ENCODE data around the gene FGB.

Gene FGB
- 0 to 2.4 (median 0) reads per million in 17 experiments for total RNA-seq

DNA sequence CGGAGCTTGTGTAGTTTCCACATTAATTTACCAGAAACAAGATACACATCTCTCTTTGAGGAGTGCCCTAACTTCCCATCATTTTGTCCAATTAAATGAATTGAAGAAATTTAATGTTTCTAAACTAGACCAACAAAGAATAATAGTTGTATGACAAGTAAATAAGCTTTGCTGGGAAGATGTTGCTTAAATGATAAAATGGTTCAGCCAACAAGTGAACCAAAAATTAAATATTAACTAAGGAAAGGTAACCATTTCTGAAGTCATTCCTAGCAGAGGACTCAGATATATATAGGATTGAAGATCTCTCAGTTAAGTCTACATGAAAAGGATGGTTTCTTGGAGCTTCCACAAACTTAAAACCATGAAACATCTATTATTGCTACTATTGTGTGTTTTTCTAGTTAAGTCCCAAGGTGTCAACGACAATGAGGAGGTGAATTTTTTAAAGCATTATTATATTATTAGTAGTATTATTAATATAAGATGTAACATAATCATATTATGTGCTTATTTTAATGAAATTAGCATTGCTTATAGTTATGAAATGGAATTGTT, at the start of gene FGB:
Gene FGB, plus strand, starts transcription at position 315 of the 558 bp plus-strand sequence. Its CDS starts 8 bp downstream, at position 323.
- no peak for DNase-seq

DNA sequence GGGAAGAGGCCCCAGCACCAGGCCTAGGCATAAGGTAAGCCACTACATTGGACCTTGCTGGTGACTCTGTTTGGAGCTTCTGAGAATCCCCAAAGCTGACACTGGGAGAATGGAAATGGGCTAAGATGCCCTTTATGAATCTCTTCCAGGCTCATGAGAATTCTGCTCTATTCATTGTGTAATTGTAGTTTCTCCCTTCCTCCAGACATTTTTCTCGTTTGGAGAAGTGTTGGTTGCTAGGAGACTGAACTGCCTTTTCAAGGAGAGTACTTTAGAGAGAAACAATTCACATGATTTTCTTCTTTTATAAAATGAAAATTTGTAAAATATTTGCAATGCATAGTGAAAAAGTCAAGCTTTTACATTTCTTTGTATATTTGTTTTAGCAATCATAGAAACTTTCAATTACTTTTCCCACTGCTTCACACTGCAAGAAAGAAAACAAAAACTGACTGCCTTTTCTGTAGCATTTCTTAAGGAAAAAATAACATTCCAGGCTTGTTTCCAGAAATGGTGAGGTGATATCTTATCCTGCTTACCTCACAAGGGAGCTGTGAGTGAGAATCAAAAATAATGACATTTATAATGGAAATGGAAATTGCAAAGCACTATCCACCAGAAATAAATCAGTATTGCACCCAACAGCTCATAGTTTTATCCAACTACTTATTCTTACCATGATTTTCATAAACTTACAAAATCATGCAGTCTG, 46.3 kb upstream of the FGB start:
- peak in 2 of 4 experiments; percentile 9 to 19 for DNase-seq

DNA sequence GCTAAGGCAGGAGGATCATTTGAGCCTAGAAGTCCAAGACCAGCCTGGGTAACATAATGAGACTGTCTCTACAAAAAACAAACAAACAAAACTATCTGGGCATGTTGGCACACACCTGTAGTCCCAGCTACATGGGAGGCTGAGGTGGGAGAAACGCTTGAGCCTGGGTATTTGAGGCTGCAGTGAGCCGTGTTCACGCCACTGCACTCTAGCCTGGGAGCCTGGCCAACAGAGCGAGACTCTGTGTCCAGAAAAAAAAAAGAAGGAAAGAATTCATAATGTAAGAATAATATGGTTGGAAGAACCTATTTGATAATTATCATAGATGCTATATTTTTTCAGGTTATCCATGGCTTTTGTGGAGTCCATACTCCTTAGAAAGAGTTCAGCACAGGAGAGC, 45.2 kb upstream of the FGB start:
- no peak for DNase-seq

DNA sequence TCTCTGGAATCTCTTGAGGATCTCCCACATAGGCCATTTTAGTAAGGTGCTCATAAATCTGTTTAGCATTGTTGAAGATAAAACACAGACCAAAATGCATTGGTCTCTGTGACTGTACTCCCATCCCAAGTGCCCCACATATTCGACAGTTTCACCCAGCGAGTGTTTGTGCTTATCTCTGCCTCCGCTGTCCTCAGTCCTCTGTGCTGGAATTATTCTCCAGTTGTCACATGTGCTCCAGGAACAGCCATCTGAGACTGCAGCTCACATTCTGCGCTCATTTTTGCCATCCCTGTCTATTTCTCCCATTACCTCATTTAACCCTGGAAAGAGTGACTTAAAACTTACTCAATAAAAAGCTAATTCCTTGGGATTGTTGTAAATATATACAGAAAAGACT, 43.6 kb upstream of the FGB start:
- no peak for DNase-seq

DNA sequence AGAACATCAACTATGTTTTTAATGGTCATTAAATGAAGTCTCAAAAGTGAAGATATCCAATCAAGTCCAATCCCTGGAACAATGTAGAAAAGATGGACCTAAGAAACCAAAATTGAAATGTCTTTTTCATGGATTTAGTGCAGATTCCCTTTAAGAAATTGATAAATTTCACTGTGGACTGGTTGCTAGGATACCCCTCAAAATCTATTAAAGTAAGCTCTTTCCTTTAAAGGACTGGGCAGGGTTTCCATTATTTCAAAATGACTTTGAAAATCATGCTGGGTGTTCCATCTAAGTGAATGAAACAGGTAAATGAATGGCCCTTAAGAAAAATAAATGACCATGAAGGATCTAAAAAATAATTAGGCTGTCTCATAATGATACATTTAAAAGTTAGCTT, 41.2 kb upstream of the FGB start:
- no peak for DNase-seq

DNA sequence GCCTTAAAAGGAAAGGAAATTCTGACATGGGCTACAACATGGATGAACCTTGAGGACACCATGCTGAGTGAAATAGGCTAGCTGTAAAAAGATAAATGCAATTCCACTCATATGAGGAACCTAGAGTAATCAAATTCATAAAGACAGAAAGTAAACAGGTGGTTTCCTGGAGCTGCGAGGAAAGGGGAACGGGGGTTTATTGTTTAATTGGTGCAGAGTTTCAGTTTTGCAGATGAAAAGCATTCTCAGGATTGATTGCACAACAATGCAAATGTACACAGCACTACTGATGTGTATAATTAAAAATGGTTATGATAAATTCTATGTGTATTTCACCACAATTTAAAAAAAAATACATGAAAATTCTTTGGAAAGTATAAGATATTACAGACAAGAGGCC, 36.7 kb upstream of the FGB start:
- no peak for DNase-seq

DNA sequence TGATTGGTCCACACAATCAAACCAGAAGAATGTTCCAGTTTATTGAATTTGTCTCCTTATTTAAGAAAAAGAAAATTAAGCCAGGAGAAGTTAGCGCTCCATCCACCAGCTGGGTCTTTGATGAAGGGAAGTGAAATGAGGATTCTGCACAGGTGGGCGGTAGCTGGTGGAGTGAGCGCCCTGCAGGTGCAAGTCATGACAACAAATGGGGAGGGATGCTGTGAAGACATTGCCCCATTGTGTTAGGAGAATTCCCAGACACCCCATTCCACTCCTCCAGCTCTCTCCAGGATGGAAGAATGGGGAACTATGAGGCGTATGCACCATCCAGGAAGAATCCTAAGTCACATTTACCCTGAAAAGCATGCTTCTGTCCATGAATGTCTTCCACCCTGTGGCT, 35.5 kb upstream of the FGB start:
- no peak for DNase-seq

DNA sequence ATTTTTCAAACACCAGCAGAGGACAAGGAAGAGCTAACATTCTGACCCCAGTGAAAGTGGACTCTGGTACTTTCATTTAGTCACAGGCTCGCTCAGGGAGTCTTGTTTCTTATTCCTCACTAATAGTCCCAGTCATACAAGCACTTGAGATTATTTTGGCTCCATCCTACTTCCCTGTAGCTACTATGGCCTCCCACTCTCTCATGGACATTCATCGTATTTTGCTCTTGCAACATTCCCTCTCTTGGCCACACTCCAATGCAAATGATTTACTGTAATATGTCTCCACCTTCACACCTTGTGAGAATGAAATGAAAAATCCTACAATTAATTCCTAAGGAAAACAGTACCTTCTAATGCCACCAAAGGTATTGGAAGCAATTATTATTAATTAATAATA, 33.9 kb upstream of the FGB start:
- DNase-seq, result peak in 2 of 4 experiments; percentile 6 to 7

DNA sequence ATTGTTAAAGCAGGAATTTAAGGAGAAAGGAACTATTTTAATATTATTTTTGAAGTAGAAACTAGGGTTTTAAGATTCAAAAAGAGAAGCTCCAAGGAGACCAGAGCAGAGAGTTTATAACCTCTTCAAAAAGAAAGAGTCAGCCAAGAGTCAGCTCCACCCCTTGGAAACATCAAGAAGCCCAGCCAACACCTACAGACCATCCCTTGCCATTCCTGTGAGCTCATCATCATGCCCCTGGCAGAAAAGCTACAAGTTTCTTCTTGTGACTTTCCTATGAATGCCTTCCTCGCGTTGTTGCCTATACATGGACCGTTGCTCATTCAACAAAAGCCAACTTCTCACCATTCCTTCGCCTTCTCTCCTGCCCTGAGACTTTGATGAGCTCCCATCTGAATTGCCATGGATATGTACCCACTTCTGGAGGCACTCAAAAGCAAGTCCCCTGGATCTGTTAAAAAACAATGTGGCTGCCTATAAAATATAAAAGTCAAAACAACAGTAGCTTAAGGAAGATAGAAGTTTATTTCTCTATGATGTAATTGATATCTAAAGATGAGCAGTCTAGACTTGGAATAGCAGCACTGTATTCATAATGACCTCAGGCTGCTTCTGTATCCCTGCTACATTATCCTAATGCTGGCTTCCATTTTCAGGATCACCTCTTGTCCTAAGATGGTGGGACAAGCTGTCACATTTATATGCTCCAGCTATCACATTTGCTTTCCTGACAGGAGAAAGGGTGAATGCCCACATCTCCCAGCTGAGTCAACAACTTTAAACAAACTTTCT, 32.9 kb upstream of the FGB start:
- DNase-seq, result no peak

DNA sequence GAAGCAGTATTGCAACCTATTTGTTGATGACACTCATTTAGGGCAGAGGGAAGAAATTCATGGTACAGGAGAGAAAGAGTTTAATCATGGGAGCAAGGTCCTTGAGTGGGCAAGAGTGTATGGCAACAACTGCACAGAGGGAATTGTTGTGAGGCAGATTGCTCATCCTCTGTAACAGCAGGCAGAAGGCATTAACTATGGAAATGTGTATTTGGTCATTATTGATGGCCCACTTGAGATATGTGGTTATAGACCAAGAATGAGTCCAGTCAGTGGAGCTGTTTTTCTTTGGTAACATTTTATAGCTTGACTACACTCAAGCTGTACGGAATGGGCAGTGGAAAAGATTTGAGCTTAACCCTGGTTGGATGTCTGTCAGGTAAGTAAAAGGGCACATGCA, 28.5 kb upstream of the FGB start:
- no peak for DNase-seq

DNA sequence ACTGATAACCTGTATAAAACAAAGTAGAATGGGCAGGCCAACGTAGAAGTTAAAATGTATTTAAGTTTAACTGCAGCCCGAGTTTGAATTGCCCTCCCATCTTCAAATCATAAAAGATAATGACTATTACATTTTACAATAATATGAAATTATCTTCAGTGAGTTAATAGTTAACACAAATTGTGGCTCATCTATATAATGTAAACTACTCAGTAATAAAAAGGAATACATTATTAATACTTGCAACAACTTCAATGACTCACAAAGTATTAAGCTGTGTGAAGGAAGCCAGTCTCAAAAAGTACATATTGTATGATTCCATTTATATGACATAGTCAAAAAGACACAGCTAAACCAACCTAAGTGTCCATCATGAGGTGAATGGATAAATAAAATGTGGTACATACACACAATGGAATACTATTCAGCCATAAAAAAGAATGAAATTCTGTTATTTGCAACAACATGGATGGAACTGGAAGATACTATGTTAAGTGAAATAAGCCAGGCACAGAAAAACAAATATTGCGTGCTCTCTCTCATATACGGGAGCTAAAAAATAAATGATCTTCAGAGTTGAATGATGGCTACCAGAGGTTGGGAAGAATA, 20.4 kb upstream of the FGB start:
- no peak for DNase-seq

DNA sequence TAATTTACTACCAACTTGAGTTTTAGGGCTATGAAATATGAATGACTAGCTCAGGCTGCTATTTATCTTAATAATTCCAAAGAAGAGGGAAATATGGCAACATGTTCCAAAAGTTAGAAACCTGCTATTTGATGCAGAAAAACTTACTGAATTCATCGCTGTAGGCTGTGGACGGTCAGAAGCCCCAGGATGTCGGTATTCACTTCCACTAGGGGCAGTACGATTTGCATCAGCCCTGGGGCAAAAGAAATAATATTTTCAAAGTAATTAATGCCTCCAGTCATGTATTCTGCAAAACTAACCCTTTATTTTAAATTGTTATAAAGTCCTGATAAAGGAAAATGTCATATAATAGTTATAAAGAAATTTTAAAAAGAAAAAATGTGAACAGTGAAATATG, 17.1 kb upstream of the FGB start:
- DNase-seq, result no peak

DNA sequence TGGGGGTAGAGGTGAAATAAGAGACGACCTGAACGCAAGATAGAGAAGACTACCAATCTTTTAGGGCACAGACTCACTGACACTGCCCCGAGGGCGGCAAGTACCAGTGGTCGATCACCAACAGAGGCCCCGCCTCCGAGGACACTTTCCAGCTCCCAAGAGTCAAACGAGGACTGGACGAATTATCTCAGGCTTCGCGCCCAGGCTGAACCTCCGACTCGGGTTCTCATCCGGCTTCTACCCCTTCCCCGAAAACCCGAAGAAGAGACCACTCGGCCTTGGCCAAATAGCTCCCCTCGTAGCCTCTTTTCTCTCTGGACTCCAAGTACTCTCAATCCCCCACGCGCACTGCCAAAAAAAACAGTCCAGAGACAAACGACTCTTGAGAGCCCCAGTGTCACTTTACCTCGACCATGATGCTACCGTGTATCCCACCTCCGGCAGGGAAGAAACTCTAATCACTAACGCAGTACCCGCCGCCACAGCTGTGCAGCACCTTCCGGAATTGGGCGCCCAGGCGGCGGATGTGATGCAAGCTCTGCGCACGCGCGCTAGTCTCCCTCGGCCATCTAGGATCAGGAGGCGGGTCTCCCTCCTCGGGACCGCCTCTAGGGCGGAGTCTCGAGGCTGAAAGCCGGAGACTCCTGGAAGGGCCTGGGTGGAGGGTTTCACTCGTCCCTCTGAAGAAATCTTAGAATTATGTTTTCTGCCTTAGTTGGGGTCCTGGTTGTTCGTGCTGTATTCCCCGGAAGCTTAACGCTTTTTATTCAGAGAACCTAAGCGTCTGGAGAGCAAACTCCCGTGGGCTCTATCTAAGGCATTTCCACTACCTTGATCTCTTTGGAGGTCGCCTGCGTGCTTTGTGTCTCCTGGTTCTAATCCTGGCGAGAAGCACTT, 12.7 kb upstream of the FGB start, which contains the start of gene PLRG1:
Gene PLRG1, minus strand, starts transcription at position 507 of the 897 bp plus-strand sequence. Its CDS starts 92 bp downstream, at position 415.
- DNase-seq, result peak; percentile 99

DNA sequence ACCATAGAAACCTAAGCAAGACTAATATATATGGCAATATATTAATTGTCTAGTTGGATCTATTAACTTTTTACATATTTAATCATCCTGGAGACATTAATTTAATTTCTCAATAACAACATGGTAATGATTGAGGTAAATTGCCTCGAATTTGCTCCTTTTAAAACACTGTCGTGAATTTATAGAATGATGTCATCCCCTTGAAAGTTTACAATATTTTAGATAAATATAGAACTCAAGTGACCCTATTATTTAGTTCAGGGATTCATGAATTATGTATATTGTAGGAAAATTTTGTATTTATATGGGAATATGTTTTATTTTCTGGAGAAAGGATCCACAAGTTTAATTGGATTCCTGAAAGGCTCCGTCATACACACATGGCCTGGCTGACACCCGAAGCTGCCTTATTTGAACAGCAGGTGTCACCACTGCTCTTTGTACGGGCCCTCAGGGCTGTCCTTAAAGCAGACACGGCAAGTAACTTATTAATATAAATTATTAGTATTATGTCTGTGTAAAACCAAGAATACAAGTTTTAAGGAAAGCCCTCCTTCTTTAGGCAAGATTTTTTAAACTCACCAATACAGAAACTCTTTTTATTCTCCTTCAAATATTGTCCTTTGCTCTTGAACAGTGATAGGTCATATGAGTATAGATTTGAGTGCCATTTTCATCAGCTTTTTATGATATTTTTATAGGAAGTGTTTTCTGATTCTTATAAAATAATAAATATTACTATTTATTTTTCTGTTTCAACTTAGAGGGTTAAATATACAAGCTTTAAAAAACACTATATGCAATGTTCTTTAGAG, 10.7 kb upstream of the FGB start:
- peak; percentile 72 to 86 (median 83) for DNase-seq

DNA sequence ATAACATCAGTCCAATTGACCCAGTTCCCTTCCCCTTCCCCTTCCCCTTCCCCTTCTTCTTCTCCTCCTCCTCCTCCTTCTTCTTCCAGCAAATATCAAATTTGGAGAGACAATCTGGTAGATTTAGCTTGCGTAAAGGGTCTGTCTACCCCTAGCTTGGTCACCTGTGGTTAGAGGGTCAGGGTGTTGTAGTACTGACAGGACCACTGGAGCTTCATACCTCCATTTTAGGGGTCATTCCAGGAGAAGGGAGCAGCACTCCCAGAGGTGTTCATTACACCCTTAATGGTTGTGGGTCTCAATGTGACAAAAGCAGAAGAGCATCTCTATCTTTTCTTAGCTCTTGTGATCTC, 3.7 kb upstream of the FGB start:
- no peak for DNase-seq

DNA sequence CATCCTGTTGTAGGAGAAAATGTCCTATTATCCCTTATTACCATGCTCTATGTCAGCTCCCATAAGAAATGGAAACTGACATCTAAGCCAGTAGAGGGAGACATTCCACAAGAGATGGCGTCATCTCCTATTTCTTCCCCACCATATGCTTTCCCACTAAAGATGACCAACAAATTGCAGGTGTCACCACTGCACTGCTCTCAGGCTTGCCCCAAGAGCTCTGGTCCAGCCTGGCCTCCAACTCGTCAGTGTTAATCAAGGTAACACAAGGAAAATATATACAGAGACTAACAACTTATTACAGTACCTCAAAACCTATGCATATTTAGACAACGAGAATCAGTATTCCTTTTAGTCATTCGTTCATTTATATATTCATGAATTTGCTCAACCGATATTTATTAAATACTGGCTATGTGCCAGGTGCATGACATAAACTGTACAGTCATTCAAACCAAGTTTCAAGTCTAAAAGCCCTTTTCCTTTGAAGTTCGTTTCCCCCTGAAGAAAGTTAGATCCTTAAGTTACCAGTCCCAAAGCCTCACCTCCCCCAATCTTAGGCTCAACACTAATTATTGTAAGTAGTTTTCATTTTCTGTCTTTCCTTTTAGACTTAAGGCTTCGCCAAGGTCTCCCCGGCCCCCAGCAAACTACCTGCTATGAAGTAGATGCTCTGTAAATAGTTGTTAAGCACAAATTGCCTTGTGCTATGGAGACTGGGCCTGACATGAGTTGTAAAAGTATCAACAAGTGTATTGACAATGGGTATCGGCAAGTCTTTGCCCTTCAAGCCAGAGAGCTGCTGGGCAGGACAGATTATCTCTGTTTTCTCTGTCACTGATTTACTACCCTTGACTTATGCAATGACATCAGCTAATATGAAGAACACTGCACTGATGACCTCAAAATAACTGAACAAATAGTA, 3.1 kb upstream of the FGB start:
- peak; percentile 11 to 53 (median 38) for DNase-seq

DNA sequence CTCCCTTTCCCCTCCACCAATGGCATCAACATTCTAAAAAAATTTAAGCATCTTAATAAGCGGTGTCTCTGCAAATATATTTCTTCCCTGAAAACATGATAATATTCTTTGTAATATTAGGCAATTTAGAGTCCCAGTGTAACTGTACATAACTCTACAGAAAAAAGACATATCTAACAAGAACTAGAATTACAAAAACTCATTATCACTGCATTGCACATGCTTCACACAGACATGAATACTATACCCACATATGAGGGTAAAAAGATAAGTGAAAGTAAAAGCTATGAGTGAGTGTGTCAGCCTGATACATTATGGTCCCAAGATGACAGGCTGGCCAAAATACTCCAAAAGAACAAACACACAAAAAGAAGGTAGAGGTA, 2.4 kb upstream of the FGB start:
- DNase-seq, result no peak

DNA sequence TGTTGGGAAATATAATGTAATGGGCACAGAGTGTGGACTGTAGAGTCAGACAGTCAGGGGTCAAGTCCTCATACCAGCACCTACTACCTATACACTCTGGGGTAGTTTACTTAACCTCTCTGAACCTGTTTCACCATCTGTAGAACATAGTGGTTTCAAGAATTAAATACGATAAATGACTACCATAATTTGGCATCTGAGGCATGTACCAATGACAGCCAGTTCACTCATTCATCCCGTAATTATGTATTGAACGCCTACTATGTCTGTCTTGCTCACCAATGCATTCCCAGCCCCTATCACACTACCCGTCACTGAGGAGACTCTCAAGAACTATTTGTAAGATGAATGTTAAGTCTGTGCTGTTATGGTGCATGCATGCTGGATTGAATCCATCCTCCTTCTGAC, 2.0 kb upstream of the FGB start:
- no peak for DNase-seq

DNA sequence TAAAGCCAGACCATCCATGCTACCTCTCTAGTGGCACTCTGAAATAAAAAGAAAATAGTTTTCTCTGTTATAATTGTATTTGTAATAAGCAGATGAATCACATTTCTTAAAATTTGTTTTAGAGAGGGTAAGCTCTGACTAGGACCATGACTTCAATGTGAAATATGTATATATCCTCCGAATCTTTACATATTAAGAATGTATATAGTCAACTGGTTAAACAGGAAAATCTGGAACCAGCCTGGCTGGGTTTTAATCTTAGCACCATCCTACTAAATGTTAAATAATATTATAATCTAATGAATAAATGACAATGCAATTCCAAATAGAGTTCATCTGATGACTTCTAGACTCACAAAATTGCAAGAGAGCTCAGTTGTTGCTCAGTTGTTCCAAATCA, 1.5 kb downstream of the FGB start:
- no peak for DNase-seq

DNA sequence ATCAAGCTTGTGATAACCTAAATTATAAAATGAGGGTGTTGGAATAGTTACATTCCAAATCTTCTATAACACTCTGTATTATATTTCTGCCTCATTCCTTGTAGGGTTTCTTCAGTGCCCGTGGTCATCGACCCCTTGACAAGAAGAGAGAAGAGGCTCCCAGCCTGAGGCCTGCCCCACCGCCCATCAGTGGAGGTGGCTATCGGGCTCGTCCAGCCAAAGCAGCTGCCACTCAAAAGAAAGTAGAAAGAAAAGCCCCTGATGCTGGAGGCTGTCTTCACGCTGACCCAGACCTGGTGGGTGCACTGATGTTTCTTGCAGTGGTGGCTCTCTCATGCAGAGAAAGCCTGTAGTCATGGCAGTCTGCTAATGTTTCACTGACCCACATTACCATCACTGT, 2.9 kb downstream of the FGB start:
- no peak for DNase-seq
